HEK293T (cell line): ENCODE results near the gene FHOD3.

Experiments
- BHLHE40 ChIP-seq: fragments of 450-650 bp; IDR thresholded peaks from 2 replicates; pipeline ENCODE4 v1.6.1; 2016; ENCODE audit warnings: mild to moderate bottlenecking, moderate library complexity, borderline replicate concordance
- FOXK2 ChIP-seq: fragments of 450-650 bp; IDR thresholded peaks from 2 replicates; pipeline ENCODE4 v1.6.1; 2016; ENCODE audit warnings: mild to moderate bottlenecking
- FOXM1 ChIP-seq: fragments of 450-650 bp; IDR thresholded peaks from 2 replicates; pipeline ENCODE4 v1.6.1; 2017; ENCODE audit warnings: mild to moderate bottlenecking, borderline replicate concordance
- SP1 ChIP-seq: fragments of 450-650 bp; IDR thresholded peaks from 2 replicates; pipeline ENCODE4 v1.6.1; 2017
- ZNF384 ChIP-seq: fragments of 450-650 bp; IDR thresholded peaks from 2 replicates; pipeline ENCODE4 v1.6.1; 2016
- TF ChIP-seq, protein P1 (sequence below): fragments of 450-650 bp; IDR thresholded peaks from 2 replicates; pipeline ENCODE4 v1.6.1; 2016

DNA sequence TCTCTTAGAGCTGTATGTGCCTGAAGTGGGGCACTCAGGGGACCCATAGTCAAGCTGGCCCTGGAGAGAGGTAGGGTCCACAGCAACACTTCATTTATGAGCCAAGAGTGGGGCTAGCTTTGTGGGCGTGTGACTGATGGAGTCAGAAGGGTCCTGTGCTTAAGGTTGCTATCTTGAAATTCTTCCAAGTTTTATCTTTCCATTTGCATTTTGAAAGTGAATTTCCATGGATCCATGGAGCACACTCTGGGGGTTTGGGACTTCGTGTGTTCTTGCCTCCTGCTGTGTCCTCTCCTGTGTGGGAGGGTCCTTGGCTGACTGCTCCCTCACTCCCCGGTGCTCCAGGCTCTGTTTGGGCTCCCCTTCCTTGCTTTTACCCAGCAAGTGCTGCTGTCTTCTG is 50.8 kb downstream of the FHOD3 start:
- TF ChIP-seq BHLHE40, result no peak
- TF ChIP-seq, protein P1, sequence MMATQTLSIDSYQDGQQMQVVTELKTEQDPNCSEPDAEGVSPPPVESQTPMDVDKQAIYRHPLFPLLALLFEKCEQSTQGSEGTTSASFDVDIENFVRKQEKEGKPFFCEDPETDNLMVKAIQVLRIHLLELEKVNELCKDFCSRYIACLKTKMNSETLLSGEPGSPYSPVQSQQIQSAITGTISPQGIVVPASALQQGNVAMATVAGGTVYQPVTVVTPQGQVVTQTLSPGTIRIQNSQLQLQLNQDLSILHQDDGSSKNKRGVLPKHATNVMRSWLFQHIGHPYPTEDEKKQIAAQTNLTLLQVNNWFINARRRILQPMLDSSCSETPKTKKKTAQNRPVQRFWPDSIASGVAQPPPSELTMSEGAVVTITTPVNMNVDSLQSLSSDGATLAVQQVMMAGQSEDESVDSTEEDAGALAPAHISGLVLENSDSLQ, result no peak
- no peak for TF ChIP-seq FOXM1
- TF ChIP-seq SP1, result no peak
- no peak for TF ChIP-seq ZNF384
- TF ChIP-seq FOXK2, result no peak
